Memory B cell (primary cell): ENCODE measurements around the gene MARK2.

Source experiments
- ATAC-seq: fragments of 150-1000 bp; cut with Tn5 transposase; 2 replicates; pipeline ENCODE4 v1.10.0; 2021; ENCODE audit warnings: low read depth, mild to moderate bottlenecking, moderate library complexity
- DNase-seq, 2 donors: peaks; one replicate each; pipeline ENCODE4 v3.0.0; 2022; ENCODE audit warnings: low spot score in 2 of 2
- H3K27ac Mint-ChIP-seq: one replicate; pipeline ENCODE4 v1.8.0; 2022; ENCODE audit warnings: mild to moderate bottlenecking, moderate library complexity, mixed read lengths
- H3K27me3 Mint-ChIP-seq: one replicate; pipeline ENCODE4 v1.8.0; 2022; ENCODE audit warnings: mixed read lengths
- H3K36me3 Mint-ChIP-seq: one replicate; pipeline ENCODE4 v1.8.0; 2022; ENCODE audit warnings: mild to moderate bottlenecking, mixed read lengths
- H3K4me1 Mint-ChIP-seq: one replicate; pipeline ENCODE4 v1.8.0; 2022; ENCODE audit warnings: mixed read lengths
- H3K4me3 Mint-ChIP-seq: one replicate; pipeline ENCODE4 v1.8.0; 2022; ENCODE audit warnings: mild to moderate bottlenecking, moderate library complexity, mixed read lengths
- H3K9me3 Mint-ChIP-seq: one replicate; pipeline ENCODE4 v1.8.0; 2022; ENCODE audit warnings: mixed read lengths

MARK2 gene

GRCh38 chr11:63816166-63816565, 22.7 kb upstream of the MARK2 start:
- no peak overlapping the region for H3K27ac Mint-ChIP-seq
- H3K9me3 Mint-ChIP-seq: no peaks in the 10 kb centered on the region
- DNase-seq (no peak), ATAC-seq (no peak)
- H3K27me3 Mint-ChIP-seq: no peaks in the 10 kb centered on the region
- H3K4me1 Mint-ChIP-seq: peaks cover 19% of the 10 kb centered on the region
- no peak overlapping the region for H3K4me3 Mint-ChIP-seq
- H3K36me3 Mint-ChIP-seq: peaks cover 14% of the 10 kb centered on the region

GRCh38 chr11:63816732-63817131, 22.2 kb upstream of the MARK2 start:
- peaks cover 19% of the 10 kb centered on the region for H3K4me1 Mint-ChIP-seq
- ATAC-seq (no peak), DNase-seq (no peak)
- H3K4me3 Mint-ChIP-seq: no peak overlapping the region
- H3K9me3 Mint-ChIP-seq: no peaks in the 10 kb centered on the region
- no peaks in the 10 kb centered on the region for H3K27me3 Mint-ChIP-seq
- peaks cover 18% of the 10 kb centered on the region for H3K36me3 Mint-ChIP-seq
- no peak overlapping the region for H3K27ac Mint-ChIP-seq

- Mint-ChIP-seq H3K27ac (no peak overlapping the region), H3K4me1 (peaks cover 17% of the 10 kb centered on the region), H3K27me3 (no peaks in the 10 kb centered on the region), H3K4me3 (no peak overlapping the region), H3K9me3 (no peaks in the 10 kb centered on the region), H3K36me3 (peaks cover 24% of the 10 kb centered on the region)
- no peak for ATAC-seq
- DNase-seq: no peak
Measured at GRCh38 chr11:63817758-63818498, 21.0 kb upstream of the MARK2 start.

- ATAC-seq (no peak), DNase-seq (no peak)
- Mint-ChIP-seq H3K4me1 (peaks cover 17% of the 10 kb centered on the region), H3K4me3 (no peak overlapping the region), H3K27ac (no peak overlapping the region), H3K36me3 (peaks cover 27% of the 10 kb centered on the region), H3K27me3 (no peaks in the 10 kb centered on the region), H3K9me3 (no peaks in the 10 kb centered on the region)
Measured at GRCh38 chr11:63818609-63819008, 20.3 kb upstream of the MARK2 start.

- no peak overlapping the region for H3K27ac Mint-ChIP-seq
- no peak overlapping the region for H3K4me3 Mint-ChIP-seq
- ATAC-seq: no peak
- H3K4me1 Mint-ChIP-seq: no peaks in the 10 kb centered on the region
- H3K9me3 Mint-ChIP-seq: no peaks in the 10 kb centered on the region
- peaks cover 35% of the 10 kb centered on the region for H3K36me3 Mint-ChIP-seq
- H3K27me3 Mint-ChIP-seq: no peaks in the 10 kb centered on the region
- DNase-seq: no peak
Measured at GRCh38 chr11:63821411-63821810, 17.5 kb upstream of the MARK2 start.

GRCh38 chr11:63826471-63827190, 12.3 kb upstream of the MARK2 start:
- no peak for DNase-seq
- H3K9me3 Mint-ChIP-seq: no peaks in the 10 kb centered on the region

GRCh38 chr11:63829823-63830489, 9.0 kb upstream of the MARK2 start:
- Mint-ChIP-seq H3K27me3 (no peaks in the 10 kb centered on the region), H3K36me3 (peaks cover 6% of the 10 kb centered on the region), H3K9me3 (no peaks in the 10 kb centered on the region), H3K4me1 (peaks cover 5% of the 10 kb centered on the region), H3K4me3 (no peak overlapping the region), H3K27ac (no peak overlapping the region)
- ATAC-seq (no peak), DNase-seq (no peak)

More at GRCh38 chr11:63826471-63827190, 12.3 kb upstream of the MARK2 start:
- ATAC-seq: no peak
- Mint-ChIP-seq H3K27me3 (no peaks in the 10 kb centered on the region), H3K27ac (no peak overlapping the region), H3K4me3 (no peak overlapping the region), H3K4me1 (no peaks in the 10 kb centered on the region), H3K36me3 (peaks cover 23% of the 10 kb centered on the region)

- H3K4me3 Mint-ChIP-seq: no peak overlapping the region
- H3K27me3 Mint-ChIP-seq: no peaks in the 10 kb centered on the region
- no peaks in the 10 kb centered on the region for H3K9me3 Mint-ChIP-seq
- H3K27ac Mint-ChIP-seq: no peak overlapping the region
- H3K4me1 Mint-ChIP-seq: peaks cover 8% of the 10 kb centered on the region
- DNase-seq: no peak
- peaks cover 2% of the 10 kb centered on the region for H3K36me3 Mint-ChIP-seq
- ATAC-seq: no peak
Measured at GRCh38 chr11:63831326-63831725, 7.6 kb upstream of the MARK2 start.

GRCh38 chr11:63832336-63832735, 6.6 kb upstream of the MARK2 start:
- DNase-seq: no peak
- ATAC-seq: peak; percentile 67
- Mint-ChIP-seq H3K4me1 (peaks cover 14% of the 10 kb centered on the region), H3K4me3 (no peak overlapping the region), H3K36me3 (no peaks in the 10 kb centered on the region), H3K9me3 (no peaks in the 10 kb centered on the region), H3K27me3 (no peaks in the 10 kb centered on the region), H3K27ac (no peak overlapping the region)

- no peak for ATAC-seq
- Mint-ChIP-seq H3K36me3 (no peaks in the 10 kb centered on the region), H3K9me3 (no peaks in the 10 kb centered on the region), H3K4me1 (peaks cover 21% of the 10 kb centered on the region), H3K4me3 (no peak overlapping the region), H3K27ac (no peak overlapping the region), H3K27me3 (no peaks in the 10 kb centered on the region)
- no peak for DNase-seq
Measured at GRCh38 chr11:63833048-63833447, 5.9 kb upstream of the MARK2 start.

- ATAC-seq (no peak), DNase-seq (no peak)
- no peaks in the 10 kb centered on the region for H3K9me3 Mint-ChIP-seq
- H3K27me3 Mint-ChIP-seq: no peaks in the 10 kb centered on the region
- H3K36me3 Mint-ChIP-seq: peaks cover 2% of the 10 kb centered on the region
- no peak overlapping the region for H3K27ac Mint-ChIP-seq
- peaks cover 25% of the 10 kb centered on the region for H3K4me1 Mint-ChIP-seq
- H3K4me3 Mint-ChIP-seq: no peak overlapping the region
Measured at GRCh38 chr11:63834535-63835157, 4.3 kb upstream of the MARK2 start.

GRCh38 chr11:63835158-63835545, 3.8 kb upstream of the MARK2 start:
- Mint-ChIP-seq H3K27me3 (no peaks in the 10 kb centered on the region), H3K27ac (no peak overlapping the region), H3K9me3 (no peaks in the 10 kb centered on the region), H3K4me3 (no peak overlapping the region), H3K4me1 (peaks cover 30% of the 10 kb centered on the region), H3K36me3 (peaks cover 6% of the 10 kb centered on the region)
- DNase-seq: no peak
- ATAC-seq: no peak

GRCh38 chr11:63837027-63837688, 1.8 kb upstream of the MARK2 start:
- H3K4me3 Mint-ChIP-seq: peak overlapping the region; percentile 75
- H3K27ac Mint-ChIP-seq: peak overlapping the region; percentile 94
- H3K36me3 Mint-ChIP-seq: peaks cover 6% of the 10 kb centered on the region
- H3K27me3 Mint-ChIP-seq: no peaks in the 10 kb centered on the region
- H3K9me3 Mint-ChIP-seq: no peaks in the 10 kb centered on the region
- H3K4me1 Mint-ChIP-seq: peaks cover 47% of the 10 kb centered on the region
- ATAC-seq (no peak), DNase-seq (peak; percentile 72 to 76)
